Measurements from ENCODE around the gene NADK2.
"Not testable (repeated sequence)": the region's sequence is repeated elsewhere in the genome, so short reads cannot be mapped to it uniquely, and the experiment has no call there.

DNA sequence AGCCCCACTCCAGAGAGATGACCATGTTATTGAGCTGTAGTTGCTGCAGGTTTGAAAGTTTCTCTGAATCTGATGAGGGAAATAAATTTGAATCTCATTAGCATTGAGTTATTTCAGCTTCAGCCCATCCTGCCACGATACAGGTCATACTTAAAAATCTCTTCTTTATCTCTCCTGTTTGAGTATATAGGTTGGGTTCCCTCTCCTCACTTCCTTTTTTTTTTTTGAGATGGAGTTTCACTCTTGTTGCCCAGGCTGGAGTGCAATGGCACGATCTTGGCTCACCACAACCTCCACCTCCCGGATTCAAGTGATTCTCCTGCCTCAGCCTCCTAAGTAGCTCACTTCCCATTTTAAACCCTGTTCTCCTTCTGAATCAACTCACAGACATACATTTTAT is 42.0 kb upstream of the NADK2 start:
- TF ChIP-seq EP300 (IDR thresholded peaks at IDR 0.05) = not testable (repeated sequence)
- TF ChIP-seq, protein P1, sequence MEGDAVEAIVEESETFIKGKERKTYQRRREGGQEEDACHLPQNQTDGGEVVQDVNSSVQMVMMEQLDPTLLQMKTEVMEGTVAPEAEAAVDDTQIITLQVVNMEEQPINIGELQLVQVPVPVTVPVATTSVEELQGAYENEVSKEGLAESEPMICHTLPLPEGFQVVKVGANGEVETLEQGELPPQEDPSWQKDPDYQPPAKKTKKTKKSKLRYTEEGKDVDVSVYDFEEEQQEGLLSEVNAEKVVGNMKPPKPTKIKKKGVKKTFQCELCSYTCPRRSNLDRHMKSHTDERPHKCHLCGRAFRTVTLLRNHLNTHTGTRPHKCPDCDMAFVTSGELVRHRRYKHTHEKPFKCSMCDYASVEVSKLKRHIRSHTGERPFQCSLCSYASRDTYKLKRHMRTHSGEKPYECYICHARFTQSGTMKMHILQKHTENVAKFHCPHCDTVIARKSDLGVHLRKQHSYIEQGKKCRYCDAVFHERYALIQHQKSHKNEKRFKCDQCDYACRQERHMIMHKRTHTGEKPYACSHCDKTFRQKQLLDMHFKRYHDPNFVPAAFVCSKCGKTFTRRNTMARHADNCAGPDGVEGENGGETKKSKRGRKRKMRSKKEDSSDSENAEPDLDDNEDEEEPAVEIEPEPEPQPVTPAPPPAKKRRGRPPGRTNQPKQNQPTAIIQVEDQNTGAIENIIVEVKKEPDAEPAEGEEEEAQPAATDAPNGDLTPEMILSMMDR (IDR thresholded peaks at IDR 0.05) = not testable (repeated sequence)

Measured in ovary (tissue), 3 donors.